Ectodermal cell (in vitro differentiated cells): ENCODE data around the gene MPST.

Experiments
- H3K27ac ChIP-seq: 2 replicates; pipeline ENCODE4 v1.7.0; 2013; ENCODE audit warnings: mild to moderate bottlenecking, low read depth, low read length; ENCODE audit not compliant: insufficient read depth, poor library complexity, severe bottlenecking
- H3K27me3 ChIP-seq: 2 replicates; pipeline ENCODE4 v1.7.0; 2013; ENCODE audit warnings: mild to moderate bottlenecking, low read length; ENCODE audit not compliant: insufficient read depth, control insufficient read depth, poor library complexity, severe bottlenecking
- H3K36me3 ChIP-seq: one replicate; pipeline ENCODE4 v1.7.0; 2013; ENCODE audit warnings: low read length; ENCODE audit not compliant: control insufficient read depth, insufficient read depth
- H3K4me1 ChIP-seq: one replicate; pipeline ENCODE4 v1.7.0; 2013; ENCODE audit warnings: low read length; ENCODE audit not compliant: control insufficient read depth, insufficient read depth
- H3K4me3 ChIP-seq: 2 replicates; pipeline ENCODE4 v1.7.0; 2013; ENCODE audit warnings: low read depth, low read length, control low read depth; ENCODE audit not compliant: insufficient read depth
- H3K9me3 ChIP-seq: 2 replicates; pipeline ENCODE4 v1.7.0; 2013; ENCODE audit warnings: mild to moderate bottlenecking, low read length, moderate library complexity; ENCODE audit not compliant: control insufficient read depth
- WGBS, 2 experiments: methylation state at CpG; one replicate each; pipeline ENCODE4 v1.1.7; 2013; ENCODE audit warnings: missing lambda C conversion rate in 2 of 2; 5-methylcytosine and 5-hydroxymethylcytosine counted together

MPST gene

GRCh38 chr22:37000676-37001534 is 18.6 kb upstream of the MPST start:
- 90 to 91% methylated on average over 10 of the region's 11 CpGs for WGBS, 2 experiments
- Histone ChIP-seq H3K9me3 (no peaks in the 10 kb centered on the region), H3K27me3 (no peaks in the 10 kb centered on the region), H3K4me1 (peaks cover 6% of the 10 kb centered on the region), H3K27ac (no peak overlapping the region), H3K4me3 (no peak overlapping the region), H3K36me3 (no peaks in the 10 kb centered on the region)

- 89 to 90% methylated on average over 12 of the region's 12 CpGs for WGBS, 2 experiments
- H3K27me3 ChIP-seq, result no peaks in the 10 kb centered on the region
- no peak overlapping the region for H3K27ac ChIP-seq
- peaks cover 8% of the 10 kb centered on the region for H3K4me1 ChIP-seq
- H3K9me3 ChIP-seq, result no peaks in the 10 kb centered on the region
- H3K4me3 ChIP-seq, result no peak overlapping the region
- H3K36me3 ChIP-seq, result no peaks in the 10 kb centered on the region
Observed at GRCh38 chr22:37001826-37002225, 17.7 kb upstream of the MPST start.

- Histone ChIP-seq H3K4me3 (no peak overlapping the region), H3K27ac (no peak overlapping the region), H3K9me3 (no peaks in the 10 kb centered on the region), H3K36me3 (no peaks in the 10 kb centered on the region), H3K27me3 (no peaks in the 10 kb centered on the region), H3K4me1 (peaks cover 12% of the 10 kb centered on the region)
- WGBS, 2 experiments, result 76 to 83% methylated on average over 7 of the region's 7 CpGs
Observed at GRCh38 chr22:37002633-37003032, 16.9 kb upstream of the MPST start.

GRCh38 chr22:37007651-37008050 is 11.9 kb upstream of the MPST start:
- Histone ChIP-seq H3K36me3 (no peaks in the 10 kb centered on the region), H3K4me1 (peaks cover 17% of the 10 kb centered on the region), H3K27ac (no peak overlapping the region), H3K27me3 (no peaks in the 10 kb centered on the region), H3K4me3 (no peak overlapping the region), H3K9me3 (no peaks in the 10 kb centered on the region)
- WGBS, 2 experiments, result 42 to 52% methylated on average over 2 of the region's 2 CpGs

- Histone ChIP-seq H3K4me3 (no peak overlapping the region), H3K27me3 (no peaks in the 10 kb centered on the region), H3K27ac (no peak overlapping the region), H3K4me1 (peaks cover 16% of the 10 kb centered on the region), H3K9me3 (no peaks in the 10 kb centered on the region), H3K36me3 (no peaks in the 10 kb centered on the region)
- 89 to 91% methylated on average over 2 of the region's 2 CpGs for WGBS, 2 experiments
Observed at GRCh38 chr22:37008365-37008764, 11.2 kb upstream of the MPST start.

GRCh38 chr22:37009490-37009889 is 10.1 kb upstream of the MPST start:
- WGBS, 2 experiments, result 87 to 90% methylated on average over 2 of the region's 2 CpGs
- Histone ChIP-seq H3K4me1 (peaks cover 16% of the 10 kb centered on the region), H3K27ac (no peak overlapping the region), H3K27me3 (no peaks in the 10 kb centered on the region), H3K4me3 (no peak overlapping the region), H3K36me3 (no peaks in the 10 kb centered on the region), H3K9me3 (no peaks in the 10 kb centered on the region)

GRCh38 chr22:37010174-37010573 is 9.4 kb upstream of the MPST start:
- WGBS, 2 experiments, result 89% methylated on average over 4 of the region's 4 CpGs
- no peaks in the 10 kb centered on the region for H3K36me3 ChIP-seq
- peaks cover 16% of the 10 kb centered on the region for H3K4me1 ChIP-seq
- H3K27me3 ChIP-seq, result no peaks in the 10 kb centered on the region
- H3K9me3 ChIP-seq, result no peaks in the 10 kb centered on the region
- no peak overlapping the region for H3K4me3 ChIP-seq
- H3K27ac ChIP-seq, result no peak overlapping the region

- Histone ChIP-seq H3K4me1 (peaks cover 12% of the 10 kb centered on the region), H3K9me3 (no peaks in the 10 kb centered on the region), H3K27ac (no peak overlapping the region), H3K27me3 (no peaks in the 10 kb centered on the region), H3K36me3 (no peaks in the 10 kb centered on the region), H3K4me3 (no peak overlapping the region)
- WGBS, 2 experiments, result 92 to 93% methylated on average over 20 of the region's 20 CpGs
Observed at GRCh38 chr22:37010976-37011375, 8.6 kb upstream of the MPST start.

GRCh38 chr22:37011472-37011871 is 8.1 kb upstream of the MPST start:
- no peaks in the 10 kb centered on the region for H3K36me3 ChIP-seq
- H3K27ac ChIP-seq, result no peak overlapping the region
- no peak overlapping the region for H3K4me3 ChIP-seq
- no peaks in the 10 kb centered on the region for H3K9me3 ChIP-seq
- WGBS, 2 experiments, result 92 to 93% methylated on average over 3 of the region's 3 CpGs
- peaks cover 11% of the 10 kb centered on the region for H3K4me1 ChIP-seq
- H3K27me3 ChIP-seq, result no peaks in the 10 kb centered on the region

GRCh38 chr22:37012262-37012904 is 7.2 kb upstream of the MPST start:
- H3K9me3 ChIP-seq, result no peaks in the 10 kb centered on the region
- H3K27me3 ChIP-seq, result no peaks in the 10 kb centered on the region
- H3K4me3 ChIP-seq, result no peak overlapping the region
- H3K36me3 ChIP-seq, result no peaks in the 10 kb centered on the region
- H3K27ac ChIP-seq, result no peak overlapping the region
- H3K4me1 ChIP-seq, result peaks cover 10% of the 10 kb centered on the region
- WGBS, 2 experiments, result 94 to 95% methylated on average over 9 of the region's 9 CpGs
